ENCODE data around the gene COQ6. TPM values are rescaled to one million over a fixed set of nuclear protein-coding genes. Genes with fewer than 3 reads are reported as not detected.
"Not testable (repeated sequence)": the region's sequence is repeated elsewhere in the genome, so short reads cannot be mapped to it uniquely, and the experiment has no call there.

Gene COQ6
- total RNA-seq, 1 donor from 2014 or later: 16.6 TPM

- no peaks in the 10 kb centered on the region for H3K9me3 Mint-ChIP-seq (ENCODE audit: low read depth)
- no peaks in the 10 kb centered on the region for H3K27me3 Mint-ChIP-seq (ENCODE audit: low read depth)
- no peaks in the 10 kb centered on the region for H3K4me1 Mint-ChIP-seq (ENCODE audit: low read depth)
- DNase-seq (ENCODE audit: low spot score): no peak
- TF ChIP-seq, protein P1, sequence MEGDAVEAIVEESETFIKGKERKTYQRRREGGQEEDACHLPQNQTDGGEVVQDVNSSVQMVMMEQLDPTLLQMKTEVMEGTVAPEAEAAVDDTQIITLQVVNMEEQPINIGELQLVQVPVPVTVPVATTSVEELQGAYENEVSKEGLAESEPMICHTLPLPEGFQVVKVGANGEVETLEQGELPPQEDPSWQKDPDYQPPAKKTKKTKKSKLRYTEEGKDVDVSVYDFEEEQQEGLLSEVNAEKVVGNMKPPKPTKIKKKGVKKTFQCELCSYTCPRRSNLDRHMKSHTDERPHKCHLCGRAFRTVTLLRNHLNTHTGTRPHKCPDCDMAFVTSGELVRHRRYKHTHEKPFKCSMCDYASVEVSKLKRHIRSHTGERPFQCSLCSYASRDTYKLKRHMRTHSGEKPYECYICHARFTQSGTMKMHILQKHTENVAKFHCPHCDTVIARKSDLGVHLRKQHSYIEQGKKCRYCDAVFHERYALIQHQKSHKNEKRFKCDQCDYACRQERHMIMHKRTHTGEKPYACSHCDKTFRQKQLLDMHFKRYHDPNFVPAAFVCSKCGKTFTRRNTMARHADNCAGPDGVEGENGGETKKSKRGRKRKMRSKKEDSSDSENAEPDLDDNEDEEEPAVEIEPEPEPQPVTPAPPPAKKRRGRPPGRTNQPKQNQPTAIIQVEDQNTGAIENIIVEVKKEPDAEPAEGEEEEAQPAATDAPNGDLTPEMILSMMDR (IDR thresholded peaks at IDR 0.05): no peak
- H3K4me3 Mint-ChIP-seq (ENCODE audit: unreplicated experiment): no peak overlapping the region
- peaks cover 9% of the 10 kb centered on the region for H3K36me3 Mint-ChIP-seq (ENCODE audit: low read depth)
- H3K27ac Mint-ChIP-seq (ENCODE audit: unreplicated experiment): no peak overlapping the region
These were observed 45.9 kb downstream of the COQ6 start for GRCh38 chr14:73995977-73996378.

GRCh38 chr14:73996731-73997107 lies 46.6 kb downstream of the COQ6 start:
- no peak for DNase-seq (ENCODE audit: low spot score)
- peaks cover 9% of the 10 kb centered on the region for H3K36me3 Mint-ChIP-seq (ENCODE audit: low read depth)
- no peak overlapping the region for H3K27ac Mint-ChIP-seq (ENCODE audit: unreplicated experiment)
- no peaks in the 10 kb centered on the region for H3K27me3 Mint-ChIP-seq (ENCODE audit: low read depth)
- TF ChIP-seq, protein P1 (IDR thresholded peaks at IDR 0.05): no peak
- H3K9me3 Mint-ChIP-seq (ENCODE audit: low read depth): no peaks in the 10 kb centered on the region
- no peak overlapping the region for H3K4me3 Mint-ChIP-seq (ENCODE audit: unreplicated experiment)
- H3K4me1 Mint-ChIP-seq (ENCODE audit: low read depth): no peaks in the 10 kb centered on the region

DNA sequence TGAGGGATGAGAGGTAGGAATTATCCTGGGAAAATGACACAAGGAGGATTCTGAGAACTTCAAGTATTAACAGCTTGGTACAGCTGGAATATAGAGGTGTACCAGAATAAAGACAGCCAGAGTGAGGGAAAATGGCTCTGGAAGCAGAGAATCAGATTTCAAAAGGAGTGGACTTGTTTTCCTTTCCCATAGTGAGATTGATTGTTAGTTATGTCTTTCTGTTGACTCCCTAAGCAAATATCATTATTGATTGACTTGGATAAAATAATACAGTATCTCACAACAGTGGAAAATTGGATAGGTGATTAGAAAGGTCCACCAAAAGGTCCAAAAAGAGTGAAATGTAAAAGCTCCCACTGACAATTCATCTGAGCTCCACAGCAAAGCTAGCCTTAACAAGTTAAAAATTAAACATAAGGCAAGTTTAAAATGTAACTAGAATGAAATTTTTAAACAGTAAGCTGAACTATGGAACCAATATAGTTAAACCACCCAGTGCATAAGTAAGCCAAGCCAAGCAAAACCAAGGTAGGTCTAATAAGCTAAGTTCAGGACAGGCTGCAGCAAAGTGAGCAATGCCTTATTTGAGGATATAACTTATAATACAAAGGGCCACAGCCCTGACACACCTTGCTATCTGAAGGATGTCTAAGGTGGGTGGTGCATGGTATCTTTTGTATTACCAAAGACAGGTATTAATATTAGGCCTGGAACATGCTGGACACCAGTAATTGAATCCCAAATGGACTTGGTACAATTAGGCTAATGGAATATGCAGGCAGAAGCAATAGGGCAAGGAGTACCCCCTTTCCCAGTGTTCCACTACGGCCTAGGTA lies 47.2 kb downstream of the COQ6 start:
- TF ChIP-seq, protein P1 (IDR thresholded peaks at IDR 0.05): no peak
- H3K4me3 Mint-ChIP-seq (ENCODE audit: unreplicated experiment): no peak overlapping the region
- DNase-seq (ENCODE audit: low spot score): no peak
- H3K36me3 Mint-ChIP-seq (ENCODE audit: low read depth): peaks cover 9% of the 10 kb centered on the region
- H3K27ac Mint-ChIP-seq (ENCODE audit: unreplicated experiment): no peak overlapping the region
- no peaks in the 10 kb centered on the region for H3K9me3 Mint-ChIP-seq (ENCODE audit: low read depth)
- no peaks in the 10 kb centered on the region for H3K4me1 Mint-ChIP-seq (ENCODE audit: low read depth)
- H3K27me3 Mint-ChIP-seq (ENCODE audit: low read depth): no peaks in the 10 kb centered on the region

DNA sequence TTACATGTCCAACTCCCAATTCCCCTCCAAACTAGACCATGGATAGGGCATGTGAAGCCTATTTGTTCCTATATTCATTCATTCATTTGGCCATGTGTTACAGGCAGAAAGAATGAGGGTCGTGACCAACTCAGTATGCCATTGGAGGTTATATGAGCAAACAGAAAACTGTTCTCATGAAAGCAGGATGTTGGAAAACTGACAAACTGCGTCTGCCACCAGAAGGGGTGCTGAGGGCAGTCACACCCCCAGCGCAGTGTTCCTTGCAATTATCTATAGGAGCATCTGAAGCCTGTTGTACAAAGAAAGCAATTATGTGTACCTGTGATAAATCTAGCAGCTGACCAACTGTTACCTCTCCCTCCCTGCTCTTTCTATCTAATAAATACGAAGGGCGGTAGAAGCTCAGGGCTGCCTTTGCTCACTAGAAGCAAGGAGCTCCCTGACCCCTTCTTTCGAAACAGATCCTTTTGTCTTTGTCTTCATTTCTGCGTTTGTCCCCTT lies 47.9 kb downstream of the COQ6 start:
- Mint-ChIP-seq H3K27me3 (ENCODE audit: low read depth) (no peaks in the 10 kb centered on the region), H3K27ac (ENCODE audit: unreplicated experiment) (no peak overlapping the region), H3K36me3 (ENCODE audit: low read depth) (peaks cover 9% of the 10 kb centered on the region), H3K9me3 (ENCODE audit: low read depth) (no peaks in the 10 kb centered on the region), H3K4me3 (ENCODE audit: unreplicated experiment) (no peak overlapping the region), H3K4me1 (ENCODE audit: low read depth) (no peaks in the 10 kb centered on the region)
- TF ChIP-seq, protein P1 (IDR thresholded peaks at IDR 0.05): no peak
- DNase-seq (ENCODE audit: low spot score): no peak

GRCh38 chr14:73998726-73999125 lies 48.6 kb downstream of the COQ6 start:
- peaks cover 11% of the 10 kb centered on the region for H3K36me3 Mint-ChIP-seq (ENCODE audit: low read depth)
- H3K9me3 Mint-ChIP-seq (ENCODE audit: low read depth): no peaks in the 10 kb centered on the region
- TF ChIP-seq, protein P1 (IDR thresholded peaks at IDR 0.05): no peak
- H3K27me3 Mint-ChIP-seq (ENCODE audit: low read depth): no peaks in the 10 kb centered on the region
- DNase-seq (ENCODE audit: low spot score): no peak
- no peaks in the 10 kb centered on the region for H3K4me1 Mint-ChIP-seq (ENCODE audit: low read depth)
- no peak overlapping the region for H3K4me3 Mint-ChIP-seq (ENCODE audit: unreplicated experiment)
- H3K27ac Mint-ChIP-seq (ENCODE audit: unreplicated experiment): no peak overlapping the region

- H3K27me3 Mint-ChIP-seq (ENCODE audit: low read depth); H3K4me1 Mint-ChIP-seq (ENCODE audit: low read depth); H3K9me3 Mint-ChIP-seq (ENCODE audit: low read depth); H3K4me3 Mint-ChIP-seq (ENCODE audit: unreplicated experiment); H3K36me3 Mint-ChIP-seq (ENCODE audit: low read depth); DNase-seq (ENCODE audit: low spot score); H3K27ac Mint-ChIP-seq (ENCODE audit: unreplicated experiment): not testable (repeated sequence)
These were observed 55.6 kb downstream of the COQ6 start for GRCh38 chr14:74005664-74006063.

All from chondrocyte (in vitro differentiated cells).